AG04450 (cell line): ENCODE data around the gene THADA. TPM values are rescaled to one million over a fixed set of nuclear protein-coding genes. Genes with fewer than 3 reads are reported as not detected.
A peak's percentile ranks its signal among the peaks of the same experiment; 100 is the strongest.

Experiments
- CTCF ChIA-PET: fragments of 300-600, 350-600 bp; formaldehyde crosslinking; extraction: SDS; loops from one replicate; lab custom pipeline; 2022; ENCODE audit warnings: antibody characterized with exemption, inconsistent platforms; lab: Charles Lee
- POLR2A ChIA-PET: fragments of 350-600 bp; formaldehyde crosslinking; extraction: SDS; loops from one replicate; lab custom pipeline; 2021; ENCODE audit warnings: antibody characterized with exemption, inconsistent platforms; lab: Yijun Ruan, JAX
- DNase-seq: peaks from one replicate; pipeline ENCODE4 v3.0.0-alpha.2; 2011; ENCODE audit warnings: low read depth, low spot score
- H3K27ac ChIP-seq: one replicate; pipeline ENCODE4 v1.5.1; 2012; ENCODE audit warnings: low read depth, low read length, control low read depth
- H3K27me3 ChIP-seq: one replicate; pipeline ENCODE4 v1.6.0; 2012; ENCODE audit warnings: low read length; ENCODE audit not compliant: control insufficient read depth, insufficient read depth
- H3K4me3 ChIP-seq: 2 replicates; pipeline ENCODE4 v1.5.1; 2011; ENCODE audit warnings: mild to moderate bottlenecking, low read depth, low read length, control low read depth
- H3K9me3 ChIP-seq: 2 replicates; pipeline ENCODE4 v1.5.1; 2012; ENCODE audit warnings: low read length; ENCODE audit not compliant: control insufficient read depth, insufficient read depth
- polyA plus RNA-seq: library from polyadenylated mRNA; depleted of rRNA; stranded (reverse); fragments of >200 nt; gene quantifications from 2 replicates; pipeline ENCODE4 v1.2.3, GENCODE V29; 2011
- TF ChIP-seq, protein P1 (sequence below): IDR thresholded peaks from 2 replicates; pipeline ENCODE4 v1.5.1; 2011; ENCODE audit warnings: low read depth, low read length, control low read depth, inconsistent platforms

THADA gene
- polyA plus RNA-seq, 1 experiment = 15.0 TPM

DNA sequence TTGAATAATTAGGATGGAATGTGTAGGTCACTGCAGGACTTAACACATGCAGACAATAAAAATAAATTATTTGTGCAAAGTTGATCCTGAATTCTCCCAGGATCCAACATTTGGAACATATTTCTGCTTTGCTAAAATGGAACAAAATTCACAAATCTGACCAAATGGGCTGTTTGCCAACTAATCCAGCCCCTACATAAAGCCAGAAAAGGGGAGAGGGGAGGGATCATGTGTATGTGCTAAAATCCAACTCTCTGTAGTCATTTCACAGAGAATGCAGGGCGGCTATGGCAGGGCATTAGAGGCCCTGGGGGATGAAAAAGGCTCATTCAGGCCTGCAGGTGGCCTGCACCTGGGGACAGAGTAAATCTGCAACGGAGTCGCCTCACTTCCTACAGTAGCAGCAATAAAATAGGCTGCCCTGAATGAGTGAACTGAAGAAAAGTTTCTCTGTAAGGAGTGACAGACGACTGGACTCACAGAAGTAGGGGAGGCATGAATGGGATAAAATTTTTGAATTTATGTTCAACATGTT, 365.4 kb downstream of the THADA start:
- Histone ChIP-seq H3K9me3 (no peaks in the 10 kb centered on the region; the same call in 1 of the 2 replicates), H3K4me3 (no peak overlapping the region), H3K27ac (no peak overlapping the region), H3K27me3 (no peaks in the 10 kb centered on the region)
- POLR2A ChIA-PET = no interaction called here
- CTCF ChIA-PET = interaction anchor here (0.9 to 4.1 kb wide), 5 partner anchors 100 to 254 kb away, joined by 3 to 104 read pairs (median 9); no protein-coding TSS in a partner anchor
- DNase-seq = no peak
- TF ChIP-seq, protein P1, sequence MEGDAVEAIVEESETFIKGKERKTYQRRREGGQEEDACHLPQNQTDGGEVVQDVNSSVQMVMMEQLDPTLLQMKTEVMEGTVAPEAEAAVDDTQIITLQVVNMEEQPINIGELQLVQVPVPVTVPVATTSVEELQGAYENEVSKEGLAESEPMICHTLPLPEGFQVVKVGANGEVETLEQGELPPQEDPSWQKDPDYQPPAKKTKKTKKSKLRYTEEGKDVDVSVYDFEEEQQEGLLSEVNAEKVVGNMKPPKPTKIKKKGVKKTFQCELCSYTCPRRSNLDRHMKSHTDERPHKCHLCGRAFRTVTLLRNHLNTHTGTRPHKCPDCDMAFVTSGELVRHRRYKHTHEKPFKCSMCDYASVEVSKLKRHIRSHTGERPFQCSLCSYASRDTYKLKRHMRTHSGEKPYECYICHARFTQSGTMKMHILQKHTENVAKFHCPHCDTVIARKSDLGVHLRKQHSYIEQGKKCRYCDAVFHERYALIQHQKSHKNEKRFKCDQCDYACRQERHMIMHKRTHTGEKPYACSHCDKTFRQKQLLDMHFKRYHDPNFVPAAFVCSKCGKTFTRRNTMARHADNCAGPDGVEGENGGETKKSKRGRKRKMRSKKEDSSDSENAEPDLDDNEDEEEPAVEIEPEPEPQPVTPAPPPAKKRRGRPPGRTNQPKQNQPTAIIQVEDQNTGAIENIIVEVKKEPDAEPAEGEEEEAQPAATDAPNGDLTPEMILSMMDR = no peak

DNA sequence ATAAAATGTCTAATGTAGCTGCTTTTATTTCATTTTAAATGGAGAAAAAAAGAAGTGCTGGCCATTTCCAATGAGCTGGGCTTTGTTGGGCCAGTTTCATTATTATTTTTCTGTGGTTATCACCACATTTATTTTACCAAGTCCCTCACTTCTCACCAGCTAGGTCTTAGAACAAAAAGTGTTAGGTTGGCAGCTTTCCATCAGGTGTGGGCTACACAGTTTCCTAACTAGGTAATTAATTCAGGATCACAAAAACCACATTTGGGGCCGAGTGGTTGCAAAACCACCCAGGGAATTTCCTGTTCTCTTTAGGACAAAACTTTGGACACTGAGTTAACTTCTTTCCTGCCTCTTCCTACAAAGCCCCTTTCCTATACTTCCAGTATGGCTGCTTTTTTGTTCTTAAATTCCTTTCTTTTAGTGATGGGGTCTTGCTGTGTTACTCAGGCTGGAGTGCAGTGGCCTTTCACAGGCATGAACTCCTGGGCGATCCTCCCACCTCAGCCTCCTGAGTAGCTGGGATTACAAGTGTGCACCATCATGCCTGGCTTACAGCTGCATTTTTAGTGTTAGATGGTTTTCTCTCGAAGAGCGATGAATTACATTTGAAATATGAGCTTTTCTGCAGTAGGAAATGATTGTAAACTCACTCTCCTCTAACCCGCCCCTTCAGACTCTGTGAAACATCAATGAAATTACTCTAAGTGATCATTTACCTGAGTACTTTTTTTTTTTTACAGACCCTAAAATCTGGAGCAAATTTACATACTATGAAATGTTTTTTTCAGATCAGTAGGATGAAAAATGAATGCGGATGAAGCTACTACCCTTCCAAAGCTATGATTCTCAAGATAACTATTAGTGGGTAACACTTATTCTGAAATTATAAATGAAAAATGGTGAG, 366.8 kb downstream of the THADA start:
- CTCF ChIA-PET = interaction anchor here (0.5 to 4.1 kb wide), 94 partner anchors 8 to 418 kb away, joined by 3 to 104 read pairs (median 5); no protein-coding TSS in a partner anchor
- Histone ChIP-seq H3K27me3 (no peaks in the 10 kb centered on the region), H3K9me3 (no peaks in the 10 kb centered on the region; the same call in 1 of the 2 replicates), H3K27ac (peak overlapping the region; percentile 11), H3K4me3 (no peak overlapping the region)
- TF ChIP-seq, protein P1 = no peak
- DNase-seq = no peak
- POLR2A ChIA-PET = interaction anchor here (0.7 to 1.1 kb wide), 2 partner anchors 132 to 419 kb away, joined by 3 read pairs; no protein-coding TSS in a partner anchor

DNA sequence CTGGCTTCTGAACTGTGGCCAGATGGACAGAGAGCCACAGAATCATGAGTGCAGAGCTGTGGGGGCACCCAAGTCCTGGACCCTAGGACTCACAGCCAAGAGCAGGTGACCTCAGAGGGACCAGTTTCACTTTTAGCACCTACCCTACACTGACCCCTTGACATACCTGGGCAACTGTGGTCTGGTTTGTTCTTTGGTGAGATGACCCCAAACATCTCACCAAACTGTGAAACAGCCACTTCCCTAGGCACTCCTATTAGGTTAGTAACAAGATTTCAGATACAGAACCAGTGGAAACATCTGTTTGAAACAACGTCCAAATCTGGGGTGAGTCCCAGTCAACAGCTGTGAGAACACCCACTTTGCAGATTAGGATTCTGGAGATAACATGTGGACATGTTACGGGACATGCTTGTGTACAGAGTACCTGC, 367.5 kb downstream of the THADA start:
- TF ChIP-seq, protein P1 = no peak

DNA sequence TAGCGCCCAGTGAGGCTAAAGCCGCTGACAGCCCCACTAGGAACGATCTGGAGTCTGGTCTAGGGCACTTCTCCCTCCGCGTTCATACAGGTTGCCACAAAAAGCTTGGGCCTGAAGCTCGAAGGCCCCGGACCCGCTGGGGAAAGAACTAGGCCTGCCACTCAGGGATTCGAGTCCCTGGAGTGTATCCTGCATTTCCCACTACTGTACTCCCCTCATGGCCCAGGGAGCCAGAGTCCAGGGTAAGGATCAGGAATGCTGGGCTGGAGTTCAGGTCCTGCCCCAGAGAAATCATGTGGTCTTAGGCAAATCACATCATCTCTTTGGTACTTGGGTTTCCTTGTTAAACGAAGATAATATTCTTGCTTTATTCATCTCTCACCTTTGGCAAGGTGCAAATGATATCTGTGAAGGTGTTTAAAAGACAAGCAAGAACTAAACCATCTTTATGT, 368.0 kb downstream of the THADA start:
- no peak for DNase-seq
- Histone ChIP-seq H3K4me3 (peak overlapping the region; percentile 76), H3K27me3 (no peaks in the 10 kb centered on the region), H3K9me3 (no peaks in the 10 kb centered on the region; the same call in 1 of the 2 replicates), H3K27ac (peak overlapping the region; percentile 90)
- ChIA-PET POLR2A (interaction anchor here (0.6 to 2.2 kb wide), 12 partner anchors 23 to 418 kb away, joined by 3 to 15 read pairs (median 6); no protein-coding TSS in a partner anchor), CTCF (interaction anchor here (0.6 to 4.1 kb wide), 17 partner anchors 10 to 398 kb away, joined by 3 to 104 read pairs (median 9); no protein-coding TSS in a partner anchor)
- TF ChIP-seq, protein P1 = peak; percentile 37

More for the DNA sequence above, 367.5 kb downstream of the THADA start:
- ChIA-PET POLR2A (interaction anchor here (1.1 to 2.2 kb wide), 3 partner anchors 187 to 418 kb away, joined by 3 to 14 read pairs (median 10); no protein-coding TSS in a partner anchor), CTCF (interaction anchor here (0.6 to 4.1 kb wide), 34 partner anchors 11 to 402 kb away, joined by 3 to 104 read pairs (median 9); no protein-coding TSS in a partner anchor)
- peak overlapping the region; percentile 31 for H3K27ac ChIP-seq
- no peaks in the 10 kb centered on the region for H3K27me3 ChIP-seq
- no peaks in the 10 kb centered on the region; the same call in 1 of the 2 replicates for H3K9me3 ChIP-seq
- DNase-seq = no peak
- H3K4me3 ChIP-seq = no peak overlapping the region
